Parathyroid adenoma (tissue), 2 donors: ENCODE results near the gene CYP4F22.

Experiments
- H2AFZ ChIP-seq: fragments of 300-600 bp; sonication (generic); one replicate; pipeline ENCODE4 v1.7.0; 2017; ENCODE audit warnings: antibody characterized with exemption, mild to moderate bottlenecking
- H3K27ac ChIP-seq: fragments of 300-600 bp; sonication (generic); one replicate; pipeline ENCODE4 v1.7.0; 2017
- H3K27me3 ChIP-seq: fragments of 300-600 bp; sonication (generic); one replicate; pipeline ENCODE4 v1.7.0; 2017; ENCODE audit warnings: low read length; ENCODE audit not compliant: control insufficient read depth, insufficient read depth
- H3K36me3 ChIP-seq: fragments of 300-600 bp; sonication (generic); one replicate; pipeline ENCODE4 v1.7.0; 2017; ENCODE audit warnings: low read length; ENCODE audit not compliant: control insufficient read depth, insufficient read depth
- H3K4me1 ChIP-seq: fragments of 300-600 bp; sonication (generic); one replicate; pipeline ENCODE4 v1.7.0; 2017; ENCODE audit warnings: control low read depth
- H3K4me2 ChIP-seq: fragments of 300-600 bp; sonication (generic); one replicate; pipeline ENCODE4 v1.7.0; 2017; ENCODE audit warnings: low read length
- H3K4me3 ChIP-seq: fragments of 300-600 bp; sonication (generic); one replicate; pipeline ENCODE4 v1.7.0; 2017; ENCODE audit warnings: low read depth, low read length
- H3K79me2 ChIP-seq: fragments of 300-600 bp; sonication (generic); one replicate; pipeline ENCODE4 v1.7.0; 2017; ENCODE audit warnings: control low read depth
- H3K9ac ChIP-seq: fragments of 300-600 bp; sonication (generic); one replicate; pipeline ENCODE4 v1.7.0; 2017; ENCODE audit warnings: mild to moderate bottlenecking
- H3K9me3 ChIP-seq: fragments of 300-600 bp; sonication (generic); one replicate; pipeline ENCODE4 v1.7.0; 2017; ENCODE audit warnings: low read length; ENCODE audit not compliant: control insufficient read depth
- CTCF ChIP-seq: fragments of 300-600 bp; sonication (generic); IDR thresholded peaks from one replicate; pipeline ENCODE4 v1.7.0; 2017; ENCODE audit warnings: antibody characterized with exemption, mild to moderate bottlenecking
- donor health status: primary hyperparathyroidism.

Gene CYP4F22

DNA sequence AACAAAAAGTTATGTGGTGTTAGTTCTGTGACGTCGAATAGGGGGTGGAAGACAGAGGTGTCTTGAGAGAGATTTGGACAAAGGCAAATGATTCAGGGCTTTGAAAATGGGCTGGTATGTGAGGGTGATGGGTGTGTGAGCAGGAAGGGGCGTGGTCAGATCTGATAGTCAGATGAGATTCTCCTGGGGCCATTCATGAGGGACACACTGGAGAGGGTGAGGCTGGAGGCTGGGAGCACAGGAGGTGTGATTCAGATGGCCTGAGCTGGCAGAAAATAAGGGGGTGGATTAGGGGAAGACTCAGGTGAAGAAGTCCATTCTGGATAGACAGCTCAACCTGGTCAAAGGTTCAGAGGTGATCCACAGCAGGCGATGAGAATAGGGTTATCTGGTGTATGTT is 28.0 kb downstream of the CYP4F22 start:
- no peaks in the 10 kb centered on the region for H3K9me3 ChIP-seq
- no peak overlapping the region for H3K27ac ChIP-seq
- H3K9ac ChIP-seq = no peak overlapping the region
- H2AFZ ChIP-seq = no peak overlapping the region
- no peaks in the 10 kb centered on the region for H3K27me3 ChIP-seq
- H3K4me3 ChIP-seq = no peak overlapping the region
- no peaks in the 10 kb centered on the region for H3K4me1 ChIP-seq
- TF ChIP-seq CTCF = no peak
- no peaks in the 10 kb centered on the region for H3K79me2 ChIP-seq
- H3K4me2 ChIP-seq = no peak overlapping the region
- no peaks in the 10 kb centered on the region for H3K36me3 ChIP-seq

- H3K9me3 ChIP-seq = no peaks in the 10 kb centered on the region
- no peaks in the 10 kb centered on the region for H3K27me3 ChIP-seq
- no peak overlapping the region for H3K27ac ChIP-seq
- H3K4me1 ChIP-seq = no peaks in the 10 kb centered on the region
- H3K4me3 ChIP-seq = no peak overlapping the region
- no peaks in the 10 kb centered on the region for H3K79me2 ChIP-seq
- no peaks in the 10 kb centered on the region for H3K36me3 ChIP-seq
- no peak for TF ChIP-seq CTCF
- H2AFZ ChIP-seq = no peak overlapping the region
- no peak overlapping the region for H3K9ac ChIP-seq
- no peak overlapping the region for H3K4me2 ChIP-seq
Observed at GRCh38 chr19:15538774-15539173, 30.4 kb downstream of the CYP4F22 start.

- no peak overlapping the region for H3K27ac ChIP-seq
- no peaks in the 10 kb centered on the region for H3K79me2 ChIP-seq
- H3K4me3 ChIP-seq = no peak overlapping the region
- no peak overlapping the region for H3K9ac ChIP-seq
- H3K4me1 ChIP-seq = no peaks in the 10 kb centered on the region
- H2AFZ ChIP-seq = no peak overlapping the region
- H3K36me3 ChIP-seq = no peaks in the 10 kb centered on the region
- no peaks in the 10 kb centered on the region for H3K27me3 ChIP-seq
- no peaks in the 10 kb centered on the region for H3K9me3 ChIP-seq
- H3K4me2 ChIP-seq = no peak overlapping the region
- no peak for TF ChIP-seq CTCF
Observed at GRCh38 chr19:15539638-15540037, 31.3 kb downstream of the CYP4F22 start.

DNA sequence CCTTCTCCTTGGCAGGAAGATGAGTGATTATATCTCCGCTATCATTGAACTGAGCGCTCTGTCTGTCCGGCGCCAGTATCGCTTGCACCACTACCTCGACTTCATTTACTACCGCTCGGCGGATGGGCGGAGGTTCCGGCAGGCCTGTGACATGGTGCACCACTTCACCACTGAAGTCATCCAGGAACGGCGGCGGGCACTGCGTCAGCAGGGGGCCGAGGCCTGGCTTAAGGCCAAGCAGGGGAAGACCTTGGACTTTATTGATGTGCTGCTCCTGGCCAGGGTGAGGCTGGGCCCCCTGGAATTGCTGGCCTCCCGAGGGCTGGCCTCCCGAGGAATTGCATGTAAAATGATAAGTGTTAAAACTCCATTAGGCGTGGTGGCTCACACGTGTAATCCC is 32.1 kb downstream of the CYP4F22 start:
- no peak overlapping the region for H3K4me3 ChIP-seq
- TF ChIP-seq CTCF = no peak
- H3K79me2 ChIP-seq = no peaks in the 10 kb centered on the region
- H3K9me3 ChIP-seq = no peaks in the 10 kb centered on the region
- no peak overlapping the region for H3K27ac ChIP-seq
- no peak overlapping the region for H2AFZ ChIP-seq
- H3K4me1 ChIP-seq = no peaks in the 10 kb centered on the region
- H3K9ac ChIP-seq = no peak overlapping the region
- H3K27me3 ChIP-seq = no peaks in the 10 kb centered on the region
- H3K36me3 ChIP-seq = no peaks in the 10 kb centered on the region
- H3K4me2 ChIP-seq = no peak overlapping the region

DNA sequence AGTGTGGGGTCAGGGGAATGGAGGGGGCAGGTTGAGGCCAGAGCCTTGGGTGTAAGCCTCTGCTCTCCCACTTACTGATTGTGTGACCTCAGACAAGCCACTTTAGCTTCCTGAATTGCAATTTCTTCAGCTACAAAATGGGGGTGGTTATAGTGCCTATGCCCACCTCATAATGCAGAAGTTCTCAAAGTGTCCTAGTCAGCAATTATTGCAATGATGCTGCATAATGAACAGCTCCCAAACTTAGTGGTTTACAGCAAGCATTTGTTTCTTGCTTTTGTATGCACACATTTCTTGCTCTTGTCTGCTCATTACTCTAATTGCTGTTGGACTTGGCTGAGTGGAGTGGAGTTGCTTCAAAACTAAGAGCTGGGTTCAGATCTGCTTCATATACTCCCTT is 36.0 kb downstream of the CYP4F22 start:
- Histone ChIP-seq H3K9ac (no peak overlapping the region), H3K9me3 (no peaks in the 10 kb centered on the region), H3K27me3 (no peaks in the 10 kb centered on the region), H2AFZ (no peak overlapping the region), H3K4me1 (no peaks in the 10 kb centered on the region), H3K79me2 (no peaks in the 10 kb centered on the region), H3K4me3 (no peak overlapping the region), H3K27ac (no peak overlapping the region), H3K36me3 (no peaks in the 10 kb centered on the region), H3K4me2 (no peak overlapping the region)
- TF ChIP-seq CTCF = no peak
